Stimulated activated CD8-positive, alpha-beta memory T cell treated with anti-CD3 and anti-CD28 coated beads, Interleukin-4, amount 100 ng/mL, for 48 hours (primary cell): Measurements from ENCODE around the gene DDX1.
A peak's percentile ranks its signal among the peaks of the same experiment; 100 is the strongest.
"Not testable (repeated sequence)": the region's sequence is repeated elsewhere in the genome, so short reads cannot be mapped to it uniquely, and the experiment has no call there.

Experiments used
- DNase-seq: peaks from one replicate; pipeline ENCODE4 v3.0.0-alpha.2; 2020

Gene DDX1

DNA sequence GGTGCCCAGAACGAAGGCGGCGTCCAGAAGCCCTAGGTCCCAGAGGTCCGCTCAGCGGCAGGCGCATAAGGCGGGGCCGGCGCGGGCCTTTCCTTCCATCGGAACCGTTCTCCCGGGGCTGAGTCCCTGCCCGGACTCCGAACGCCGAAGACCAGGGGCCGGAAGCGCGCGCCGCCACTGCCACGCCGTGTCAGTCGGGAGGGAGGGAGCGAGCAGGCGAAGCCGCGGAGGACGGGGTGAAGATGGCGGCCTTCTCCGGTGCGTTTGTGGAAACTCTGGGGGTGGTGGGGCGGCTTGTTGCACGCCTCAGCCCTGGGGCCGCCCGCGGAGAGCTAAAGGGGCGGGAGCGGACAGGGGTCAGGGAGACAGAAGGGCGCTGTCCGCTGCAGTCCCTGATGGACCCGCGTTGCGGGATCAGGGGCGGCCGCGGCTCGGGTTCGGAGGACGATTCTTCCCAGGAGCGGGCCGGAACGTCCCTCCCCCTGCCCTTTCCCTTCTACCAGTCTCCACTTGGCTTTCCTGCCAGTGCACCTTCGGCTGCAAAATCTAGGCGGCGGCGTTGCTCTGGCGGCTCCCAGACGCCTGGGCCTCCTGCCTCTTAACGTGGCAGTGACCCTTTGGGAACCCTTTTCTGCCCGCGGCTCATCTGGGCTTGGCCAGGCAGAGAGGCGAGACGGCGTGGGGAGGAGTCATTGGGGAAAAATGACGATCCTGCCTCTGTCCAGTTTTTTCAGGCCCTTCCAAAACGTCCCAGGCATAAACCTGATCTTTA lies at the start of gene DDX1:
Gene DDX1, plus strand, starts transcription at position 177 of the 772 bp plus-strand sequence. Its CDS starts 66 bp downstream, at position 243.
- peak; percentile 92 for DNase-seq

DNA sequence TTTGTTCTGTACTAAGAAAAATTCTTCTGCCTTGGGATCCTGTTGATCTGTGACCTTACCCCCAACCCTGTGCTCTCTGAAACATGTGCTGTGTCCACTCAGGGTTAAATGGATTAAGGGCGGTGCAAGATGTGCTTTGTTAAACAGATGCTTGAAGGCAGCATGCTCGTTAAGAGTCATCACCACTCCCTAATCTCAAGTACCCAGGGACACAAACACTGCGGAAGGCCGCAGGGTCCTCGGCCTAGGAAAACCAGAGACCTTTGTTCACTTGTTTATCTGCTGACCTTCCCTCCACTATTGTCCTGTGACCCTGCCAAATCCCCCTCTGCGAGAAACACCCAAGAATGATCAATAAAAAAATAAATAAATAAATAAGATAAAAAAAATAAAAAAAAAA lies 49.4 kb upstream of the DDX1 start:
- DNase-seq: not testable (repeated sequence)

DNA sequence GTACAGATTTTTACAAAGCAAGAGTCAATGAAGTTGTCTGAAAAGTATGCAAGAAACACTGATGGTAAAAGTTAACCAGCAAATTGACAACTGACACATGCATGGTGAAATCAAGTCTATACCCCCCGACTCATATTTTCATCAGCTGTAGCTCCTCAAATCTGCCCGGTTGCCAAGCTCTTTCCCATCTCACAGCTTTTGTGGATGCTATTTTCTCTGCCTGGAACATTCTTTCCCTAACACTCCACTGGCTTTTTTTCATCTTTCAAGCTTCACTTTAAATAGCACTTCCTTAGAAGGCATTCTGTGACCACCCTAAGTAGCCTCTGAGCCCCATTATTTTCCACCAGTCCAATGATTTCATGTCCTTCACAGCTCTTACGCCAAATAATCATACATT lies 48.6 kb upstream of the DDX1 start:
- no peak for DNase-seq

DNA sequence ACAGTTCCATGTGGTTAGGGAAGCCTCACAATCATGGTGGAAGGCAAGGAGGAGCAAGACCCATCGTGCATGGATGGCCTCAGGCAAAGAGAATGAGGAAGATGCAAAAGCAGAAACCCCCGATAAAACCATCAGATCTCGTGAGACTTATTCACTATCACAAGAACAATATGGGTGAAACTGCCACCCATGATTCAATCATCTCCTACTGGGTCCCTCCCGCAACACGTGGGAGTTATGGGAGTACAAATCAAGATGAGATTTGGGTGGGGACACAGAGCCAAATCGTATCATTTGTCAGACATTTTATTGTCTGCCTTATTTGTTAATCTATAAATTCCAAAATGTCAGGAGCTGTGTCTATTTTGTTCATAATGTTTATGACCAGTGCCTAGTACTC lies 48.1 kb upstream of the DDX1 start:
- no peak for DNase-seq

DNA sequence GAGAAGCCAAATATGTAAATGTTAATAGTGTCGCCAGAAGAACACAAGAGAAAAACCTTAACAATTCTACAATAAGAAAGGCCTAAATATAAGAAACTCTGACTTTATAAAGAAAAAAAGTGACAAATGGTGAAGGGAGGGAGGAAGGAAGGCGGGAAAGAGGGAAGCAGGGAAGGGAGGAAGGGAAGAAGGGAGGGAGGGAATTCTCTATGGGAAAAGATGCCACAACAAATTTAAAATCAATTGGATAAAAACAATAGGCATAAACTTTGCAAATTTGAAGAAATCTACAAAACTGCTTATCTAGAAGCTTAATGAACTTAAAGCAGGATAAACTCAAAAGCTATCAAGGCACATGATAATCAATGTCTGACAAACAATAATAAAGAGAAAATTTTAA lies 47.4 kb upstream of the DDX1 start:
- no peak for DNase-seq

DNA sequence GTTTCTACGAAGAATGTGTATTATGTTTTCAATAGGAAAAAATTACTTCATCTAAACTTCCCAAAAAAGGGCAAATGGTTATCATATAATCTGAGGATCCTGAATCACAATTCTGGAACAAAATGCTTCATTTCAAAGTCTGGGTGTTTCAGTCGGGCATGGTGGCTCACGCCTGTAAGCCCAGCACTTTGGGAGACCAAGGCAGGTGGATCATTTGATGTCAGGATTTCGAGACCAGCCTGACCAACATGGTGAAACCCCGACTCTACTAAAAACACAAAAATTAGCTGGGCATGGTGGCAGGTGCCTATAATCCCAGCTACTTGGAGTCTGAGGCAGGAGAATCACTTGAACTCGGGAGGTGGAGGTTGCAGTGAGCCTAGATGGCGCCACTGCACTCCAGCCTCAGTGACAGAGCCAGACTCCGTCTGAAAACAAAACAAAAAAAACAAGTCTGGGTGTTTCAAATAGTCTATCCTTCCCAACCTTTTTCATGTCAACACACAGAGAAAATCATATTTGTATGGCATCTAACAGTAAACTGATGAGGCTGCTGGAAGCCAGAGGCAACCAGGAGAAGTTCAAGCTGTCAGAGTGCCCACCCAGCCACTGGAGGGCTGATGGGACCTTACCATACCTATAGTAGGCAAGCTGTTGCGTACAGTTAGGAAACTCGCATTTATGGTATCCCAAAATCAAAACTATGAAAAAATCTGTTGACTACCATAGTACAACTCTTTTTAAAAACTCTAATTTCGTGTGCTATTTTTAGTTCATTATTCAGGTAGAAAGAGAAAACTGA lies 45.2 kb upstream of the DDX1 start:
- no peak for DNase-seq

DNA sequence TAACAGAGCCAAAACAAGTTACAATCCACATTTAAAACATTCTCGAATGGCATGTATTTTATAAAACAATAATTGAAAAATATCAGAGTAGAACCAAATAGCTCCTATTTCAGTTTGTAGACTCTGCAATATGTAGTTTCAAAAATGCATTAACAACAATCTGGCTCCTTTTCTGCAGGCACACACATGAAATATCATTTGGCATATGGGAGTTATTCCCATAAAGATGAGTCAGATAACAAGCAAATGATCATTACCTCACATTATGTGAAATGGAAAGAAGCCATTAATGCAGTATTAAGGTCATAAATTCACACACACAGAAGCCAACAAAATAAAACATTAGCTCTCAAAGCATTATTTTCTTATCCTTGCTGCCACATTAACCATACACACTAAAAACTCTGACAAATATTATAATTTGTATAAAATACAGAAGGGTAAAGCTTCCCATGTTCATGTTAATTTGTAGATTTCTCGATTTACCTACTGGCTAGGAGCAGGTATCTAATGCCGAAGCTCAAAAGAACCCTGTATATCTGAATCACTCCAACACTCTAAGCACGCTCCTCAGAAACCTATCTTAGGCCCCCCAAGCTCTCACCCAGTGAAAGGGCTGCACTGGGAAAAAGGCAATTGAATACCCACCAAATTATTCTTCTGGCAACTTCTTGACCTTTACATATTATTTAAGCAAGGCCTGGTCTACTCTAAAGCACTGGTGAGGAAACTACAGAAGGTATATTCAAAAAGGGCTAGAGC lies 44.4 kb upstream of the DDX1 start:
- DNase-seq: no peak

DNA sequence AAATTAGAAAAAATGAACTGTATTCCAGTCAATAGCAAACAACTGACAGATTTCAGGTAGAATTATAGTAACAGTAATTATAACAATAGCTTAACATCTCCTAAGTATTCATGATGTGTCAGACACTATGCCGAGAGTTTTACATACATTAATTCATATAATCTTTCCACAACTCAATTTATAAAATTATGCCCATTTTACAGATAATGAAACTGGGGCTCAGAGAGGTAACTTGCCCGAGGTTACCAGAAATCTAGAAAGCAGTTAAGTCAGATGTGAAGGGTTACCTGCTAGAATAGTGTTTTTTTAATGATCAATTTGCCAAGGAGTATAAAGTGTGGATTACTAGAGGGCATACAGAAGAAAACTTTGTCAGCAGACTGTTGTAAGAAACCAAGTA lies 42.7 kb upstream of the DDX1 start:
- DNase-seq: no peak

DNA sequence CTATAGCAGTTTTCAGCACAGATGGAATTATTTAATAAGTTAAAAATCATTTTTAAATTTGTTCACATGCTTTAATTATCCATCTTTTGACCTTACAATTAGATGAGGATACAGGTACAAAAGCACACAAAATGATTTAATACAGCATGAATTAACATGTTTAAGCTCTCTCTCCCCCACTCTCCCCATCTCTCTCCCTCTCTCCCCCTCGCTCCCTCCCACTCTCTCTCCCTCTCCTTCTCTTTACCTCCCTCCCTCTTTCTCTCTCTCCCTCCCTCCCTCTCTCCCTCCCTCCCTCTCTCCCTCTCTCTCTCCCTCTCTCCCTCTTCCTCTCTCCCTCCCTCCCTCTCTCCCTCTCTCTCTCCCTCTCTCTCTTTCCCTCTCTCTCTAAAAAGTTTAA lies 38.1 kb upstream of the DDX1 start:
- DNase-seq: no peak

DNA sequence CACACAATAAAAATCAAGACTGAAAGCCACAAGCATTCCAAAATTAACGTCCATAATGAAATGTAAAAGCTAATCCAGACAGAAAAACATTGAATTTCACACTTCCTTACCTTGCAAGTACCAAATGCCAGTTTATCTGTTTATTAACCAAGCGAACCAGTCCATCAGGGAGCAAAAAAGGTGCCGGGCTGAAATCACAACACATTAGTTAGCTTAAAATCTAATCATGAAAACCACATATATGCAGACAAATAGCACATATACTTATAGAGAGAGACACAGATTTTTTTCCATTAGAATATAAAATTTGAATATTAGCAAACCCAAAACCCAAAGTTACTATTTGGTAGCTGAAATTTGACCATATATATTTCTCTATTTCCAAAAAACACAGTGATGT lies 37.7 kb upstream of the DDX1 start:
- no peak for DNase-seq

DNA sequence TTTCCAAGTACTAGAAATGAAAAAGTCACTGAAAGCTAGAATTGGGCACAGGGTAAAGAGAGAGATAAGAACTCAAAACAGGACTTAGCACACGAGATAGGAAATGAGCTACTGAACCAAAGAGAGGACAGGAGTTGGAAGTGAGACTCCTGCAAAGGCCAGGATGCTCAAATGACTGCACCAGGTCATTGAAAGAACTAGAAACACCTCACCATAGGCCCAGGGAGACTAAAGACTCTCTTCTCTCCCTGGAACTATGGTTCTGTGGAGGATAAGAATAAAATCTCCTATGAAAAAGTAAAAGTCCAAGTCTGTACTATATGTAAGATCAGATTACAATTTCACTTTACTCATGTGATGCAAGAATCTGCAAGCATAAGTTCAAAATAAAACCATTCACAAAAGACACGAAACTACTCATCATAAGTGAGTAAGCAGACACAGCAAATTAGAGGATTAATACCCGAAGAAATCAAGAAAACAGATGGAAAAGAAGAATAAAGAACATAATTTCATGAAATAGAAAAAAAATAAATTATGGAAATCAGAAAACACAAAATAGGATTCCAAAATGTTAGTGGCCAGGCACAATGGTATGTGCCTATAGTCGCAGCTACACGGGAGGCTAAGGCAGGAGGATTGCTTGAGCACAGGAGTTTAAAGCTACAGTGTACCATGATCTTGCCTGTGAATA lies 37.0 kb upstream of the DDX1 start:
- DNase-seq: no peak

DNA sequence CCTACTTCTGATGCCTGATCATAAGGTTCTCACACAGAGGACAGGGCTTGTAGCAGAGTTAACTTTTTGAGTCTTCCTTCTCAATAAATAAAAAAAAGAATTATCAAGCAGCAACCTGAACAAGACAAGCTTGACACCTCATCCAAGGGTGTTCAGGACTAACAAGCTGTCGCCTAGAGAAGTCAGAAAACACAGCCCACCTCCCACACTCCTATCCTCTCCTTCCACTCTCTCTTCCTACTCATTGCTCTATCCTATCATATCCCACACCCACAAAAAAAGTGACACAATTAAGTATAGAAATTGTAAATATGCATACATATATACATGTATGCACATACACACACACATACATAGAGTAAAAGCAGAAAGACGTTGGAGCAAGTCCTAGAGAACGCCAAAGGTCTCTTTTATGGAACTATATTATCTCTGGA lies 35.9 kb upstream of the DDX1 start:
- DNase-seq: no peak

DNA sequence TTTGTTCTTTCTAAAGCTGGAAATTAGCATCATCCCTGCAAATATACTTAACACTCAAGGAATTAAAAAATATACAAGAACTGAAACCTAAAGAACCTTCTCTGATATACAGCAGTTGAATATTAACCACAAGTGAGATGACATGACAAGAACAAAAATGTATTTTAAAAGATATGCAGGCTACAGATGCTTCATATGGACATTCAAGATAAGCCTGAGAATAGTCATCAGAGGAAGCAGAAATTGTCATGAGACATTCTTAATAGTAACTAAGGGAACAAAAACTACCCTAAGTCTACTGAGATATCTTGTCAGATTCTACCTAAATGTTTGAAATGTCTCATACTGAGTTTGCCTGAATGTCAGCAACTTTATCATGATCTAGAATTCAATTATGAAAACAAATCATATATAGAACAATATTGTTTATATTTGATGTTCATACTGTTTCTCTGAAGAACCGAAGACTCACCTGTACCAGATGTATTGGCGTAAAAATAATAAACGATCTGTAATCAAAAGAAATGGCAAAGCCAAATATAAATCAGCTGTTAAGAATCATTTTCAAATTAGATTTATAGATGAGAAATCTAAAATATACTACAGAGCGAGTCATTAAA lies 35.2 kb upstream of the DDX1 start:
- DNase-seq: no peak

DNA sequence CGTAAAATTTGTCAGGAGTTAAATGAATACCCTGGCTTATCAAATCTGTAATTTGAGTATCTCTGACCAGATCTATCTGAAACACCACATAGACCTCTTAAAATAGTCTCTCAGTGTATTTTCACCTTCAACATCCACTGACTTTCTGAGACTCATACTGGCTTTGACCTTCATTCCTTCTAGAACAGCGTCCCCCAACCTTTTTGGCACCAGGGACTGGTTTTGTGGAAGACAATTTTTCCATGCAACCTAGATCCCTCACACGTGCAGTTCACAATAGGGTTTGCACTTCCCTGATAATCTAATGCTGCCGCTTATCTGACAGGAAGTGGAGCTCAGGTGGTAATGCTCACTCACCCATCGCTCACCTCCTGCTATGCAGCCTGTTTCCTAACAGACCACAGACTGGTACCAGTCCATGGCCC lies 33.8 kb upstream of the DDX1 start:
- no peak for DNase-seq

DNA sequence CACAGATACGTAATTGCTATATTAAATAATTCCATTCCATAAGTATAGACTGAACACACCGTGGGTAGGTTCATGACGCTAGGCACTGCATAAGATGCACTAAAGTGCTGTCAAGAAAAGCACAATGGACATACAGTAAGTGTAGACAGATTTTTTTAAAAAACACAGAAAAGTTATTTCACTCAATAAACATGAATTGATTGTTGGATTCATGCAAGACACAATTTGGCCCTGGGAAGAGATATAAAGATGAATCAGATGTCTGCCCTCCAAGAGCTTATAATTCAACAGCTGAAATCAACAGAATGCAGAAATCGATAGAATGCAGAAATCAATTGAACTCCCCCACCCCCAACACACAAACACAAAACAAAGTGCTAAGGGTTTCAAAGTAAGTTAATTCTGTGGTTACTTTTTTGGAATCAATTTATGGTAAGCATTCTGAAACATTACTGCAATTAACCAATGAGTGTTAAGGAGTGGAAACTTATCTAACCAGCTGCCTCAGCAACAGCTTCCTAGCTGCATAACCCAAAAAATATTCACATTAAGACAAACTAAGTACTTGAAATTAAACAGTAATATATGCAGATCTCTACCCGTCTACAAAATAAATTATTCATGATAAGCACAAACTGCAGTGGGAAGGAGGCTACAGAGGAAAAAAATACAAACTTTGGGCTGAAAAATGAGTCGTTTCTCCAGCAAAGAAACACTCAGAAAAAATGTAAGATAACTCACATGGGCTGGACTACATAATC lies 32.1 kb upstream of the DDX1 start:
- no peak for DNase-seq

DNA sequence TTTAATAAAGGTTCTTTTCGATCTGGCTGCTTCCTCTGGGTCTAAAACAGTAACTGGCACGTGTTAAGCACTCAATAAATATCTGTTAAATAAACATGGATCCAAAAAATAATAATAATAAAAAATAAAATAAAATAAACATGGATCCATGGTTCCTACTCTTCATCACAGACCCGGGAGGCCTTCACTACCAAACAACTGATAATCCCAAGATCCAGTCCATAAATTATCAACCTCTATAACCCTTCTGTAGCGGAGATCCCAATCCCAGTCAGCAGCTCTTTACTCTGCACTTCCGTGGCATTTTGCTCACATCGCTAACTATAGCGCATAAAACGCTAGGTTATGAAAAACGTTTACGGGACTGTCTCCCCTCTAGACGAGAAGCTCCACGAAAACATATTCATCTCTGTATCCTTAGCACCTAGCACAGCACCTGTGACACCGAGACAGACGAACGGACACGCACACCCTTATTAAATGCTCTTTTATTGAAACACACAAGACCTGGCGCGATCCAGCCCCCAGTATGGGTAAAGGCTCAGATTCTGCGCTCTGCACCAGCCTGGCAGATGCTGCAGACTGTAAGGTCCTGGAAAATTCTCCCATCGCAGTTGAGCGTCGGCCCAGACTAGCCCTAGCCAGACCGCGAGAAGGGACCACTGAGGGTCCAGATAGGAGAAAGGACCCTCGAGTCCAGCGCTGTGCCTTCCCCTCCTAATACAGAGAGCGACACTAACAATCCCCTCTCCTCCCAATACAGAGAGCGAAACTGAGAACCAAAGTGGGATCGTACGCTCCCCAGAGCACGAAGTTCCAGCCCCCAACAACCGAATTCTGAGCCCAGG lies 31.3 kb upstream of the DDX1 start:
- DNase-seq: peak; percentile 31

DNA sequence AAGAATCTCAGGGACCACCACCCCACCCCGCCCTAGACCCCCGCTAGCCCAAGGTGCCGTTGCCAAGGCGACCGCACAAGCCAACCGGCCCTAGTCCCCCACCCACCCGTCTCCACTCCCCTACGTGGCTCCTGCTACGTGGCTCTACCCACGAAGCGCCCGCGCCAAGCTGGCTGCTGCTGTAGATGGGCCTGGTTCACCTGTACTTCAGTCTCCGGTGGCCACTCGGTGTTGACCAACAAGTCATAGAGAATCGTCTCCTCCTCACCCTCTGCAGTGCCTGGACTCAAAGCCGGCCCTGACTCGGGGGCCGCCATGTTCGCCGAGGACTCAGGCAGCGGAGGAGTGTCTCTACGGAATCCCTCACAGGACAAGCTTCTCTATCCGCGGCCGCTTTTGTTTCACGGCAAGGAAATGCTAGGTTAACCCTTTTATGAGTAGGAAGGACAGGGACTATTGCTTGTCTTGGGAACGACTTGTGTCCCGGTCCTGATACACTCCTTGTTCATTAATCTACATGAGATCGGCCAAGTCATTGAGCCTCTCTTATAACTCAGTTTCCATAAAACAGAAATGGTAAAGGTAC lies 30.6 kb upstream of the DDX1 start, which contains the start of gene NBAS:
Gene NBAS, minus strand, starts transcription at position 347 of the 586 bp plus-strand sequence. Its CDS starts 30 bp downstream, at position 317.
- peak; percentile 83 for DNase-seq

DNA sequence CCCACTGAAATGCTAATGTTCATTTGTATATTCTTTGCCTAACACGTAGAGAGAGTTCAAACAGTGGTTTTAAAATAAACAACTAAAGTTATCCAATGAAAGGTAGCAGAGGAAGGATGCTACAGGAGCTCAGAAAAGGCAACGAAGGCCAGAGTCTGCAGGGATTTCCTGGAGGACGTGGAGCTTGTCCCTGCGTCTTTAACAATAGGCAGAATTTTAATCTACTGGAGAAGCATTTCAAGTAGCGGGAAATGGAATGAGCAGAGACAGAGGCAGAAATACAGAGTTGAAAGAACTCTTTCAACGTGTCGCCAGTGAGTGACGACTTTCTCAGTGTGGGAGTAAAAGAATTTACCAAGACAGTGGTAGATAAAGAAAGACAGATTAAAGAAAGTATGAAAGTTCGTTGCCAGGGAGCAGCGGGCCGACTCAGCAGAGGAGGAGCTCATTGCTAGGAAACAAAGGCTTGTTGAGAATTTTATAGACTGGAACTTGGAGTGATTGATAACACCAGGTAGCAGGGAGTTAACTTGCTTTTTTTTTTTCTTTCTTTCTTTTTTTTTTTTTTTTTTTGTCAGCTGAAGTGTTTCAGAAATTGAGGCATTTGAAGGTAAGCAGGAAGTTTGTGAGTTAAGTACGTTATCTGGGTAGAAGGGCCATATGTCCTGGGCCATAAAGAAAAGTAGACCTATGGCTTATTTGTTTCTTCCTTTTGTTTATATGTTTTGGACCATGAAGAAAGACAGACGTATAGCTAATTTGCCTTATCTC lies 29.9 kb upstream of the DDX1 start:
- peak; percentile 47 for DNase-seq

DNA sequence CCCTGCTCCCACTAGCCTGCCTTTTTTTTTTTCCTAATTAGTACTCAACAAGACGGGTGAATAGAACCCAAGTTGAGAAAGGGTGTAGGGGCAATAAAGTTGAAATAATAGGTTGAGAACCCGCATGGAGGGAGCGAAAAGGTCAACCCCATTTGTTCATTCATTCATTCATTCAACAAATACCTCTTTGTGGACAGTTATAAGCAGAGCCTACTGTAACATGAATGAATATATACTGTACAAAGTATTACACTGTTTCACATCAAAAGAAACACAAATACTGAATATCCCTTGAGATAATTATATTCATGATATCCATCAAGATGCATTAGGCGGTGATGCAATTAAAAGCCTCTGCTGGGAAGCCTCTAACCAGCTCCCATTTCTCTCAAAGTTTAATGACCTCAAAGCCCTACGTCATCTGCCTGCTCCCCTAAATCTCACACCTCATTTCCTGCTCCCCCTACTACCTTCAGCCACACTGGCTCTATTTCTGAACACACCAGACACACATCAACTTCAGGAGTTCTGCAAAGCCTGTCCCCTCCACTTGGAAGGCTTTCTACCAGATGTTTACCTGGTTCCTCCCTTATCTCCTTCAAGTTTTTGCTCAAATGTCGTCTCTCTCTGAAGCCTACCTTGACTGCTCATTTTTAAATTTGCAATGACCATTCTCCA lies 29.2 kb upstream of the DDX1 start:
- DNase-seq: no peak
